Measurements from ENCODE around the gene TENM4. TPM values are rescaled to one million over a fixed set of nuclear protein-coding genes. Genes with fewer than 3 reads are reported as not detected.

The TENM4 gene
- total and polyA plus RNA-seq, 10 of the 15 experiments (the other 5 are each of a cell fraction or from before 2014, with no cell fraction given): 0.03 to 0.12 (median 0.06) TPM; not detected in 7

DNA sequence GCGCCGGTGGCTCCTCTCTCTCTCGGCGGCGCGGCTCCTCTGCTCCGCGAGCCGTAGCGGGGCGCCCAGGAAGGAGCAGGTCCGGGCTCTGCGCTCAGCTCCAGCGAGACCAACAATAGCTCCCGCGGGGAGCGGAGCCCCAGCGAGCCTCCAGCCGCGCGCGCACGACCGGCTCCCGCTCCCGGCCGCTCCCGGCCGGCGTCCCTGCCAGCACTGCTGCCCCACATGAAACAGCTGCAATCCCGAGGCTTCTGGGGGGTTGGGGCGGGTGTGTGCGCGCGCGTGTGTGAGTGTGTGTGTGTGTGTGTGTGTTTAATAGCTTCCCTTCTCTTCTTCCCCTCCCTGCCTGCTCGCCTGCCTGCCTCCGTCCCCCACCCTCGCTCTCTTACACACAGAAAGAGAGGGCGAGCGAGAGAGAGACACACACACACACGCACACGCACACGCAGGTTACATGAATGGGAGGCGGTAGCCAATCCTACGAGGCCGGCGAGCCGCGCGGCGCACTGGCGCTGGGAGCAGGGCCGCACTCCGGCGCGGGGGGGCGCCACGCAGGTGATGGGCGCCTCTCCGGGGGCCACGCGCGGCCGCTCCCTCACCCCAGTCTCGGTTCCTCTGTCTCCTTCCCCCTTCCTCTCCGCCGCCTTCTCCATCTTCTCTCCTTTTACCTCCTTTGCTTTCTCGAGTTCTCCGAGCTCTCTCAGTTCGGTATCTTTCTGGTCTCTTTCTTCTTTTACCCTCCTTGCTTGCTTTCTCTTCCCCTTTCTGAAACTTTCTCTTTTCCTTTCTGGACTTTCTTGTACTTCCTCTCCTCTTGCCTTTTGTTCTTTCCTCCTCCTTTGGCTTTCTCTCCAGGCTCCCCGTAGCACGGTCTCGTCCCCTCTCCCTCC is at the start of gene TENM4 (continued):
- no peak for TF ChIP-seq CUX1 (IDR thresholded peaks at IDR 0.05; ENCODE audit: insufficient replicate concordance, low read depth, low read length)
- TF ChIP-seq, protein P1, sequence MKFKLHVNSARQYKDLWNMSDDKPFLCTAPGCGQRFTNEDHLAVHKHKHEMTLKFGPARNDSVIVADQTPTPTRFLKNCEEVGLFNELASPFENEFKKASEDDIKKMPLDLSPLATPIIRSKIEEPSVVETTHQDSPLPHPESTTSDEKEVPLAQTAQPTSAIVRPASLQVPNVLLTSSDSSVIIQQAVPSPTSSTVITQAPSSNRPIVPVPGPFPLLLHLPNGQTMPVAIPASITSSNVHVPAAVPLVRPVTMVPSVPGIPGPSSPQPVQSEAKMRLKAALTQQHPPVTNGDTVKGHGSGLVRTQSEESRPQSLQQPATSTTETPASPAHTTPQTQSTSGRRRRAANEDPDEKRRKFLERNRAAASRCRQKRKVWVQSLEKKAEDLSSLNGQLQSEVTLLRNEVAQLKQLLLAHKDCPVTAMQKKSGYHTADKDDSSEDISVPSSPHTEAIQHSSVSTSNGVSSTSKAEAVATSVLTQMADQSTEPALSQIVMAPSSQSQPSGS (IDR thresholded peaks at IDR 0.05; ENCODE audit: low read length): no peak
- no peak for TF ChIP-seq NFXL1 (IDR thresholded peaks at IDR 0.05; ENCODE audit: borderline replicate concordance)
- TF ChIP-seq SMAD5 (IDR thresholded peaks at IDR 0.05; ENCODE audit: low read depth): no peak
- no peak for TF ChIP-seq SIX5 (IDR thresholded peaks at IDR 0.05; ENCODE audit: low read depth, low read length, severe bottlenecking)
- no peak for TF ChIP-seq HDGF (IDR thresholded peaks at IDR 0.05)
- TF ChIP-seq SMC3 (IDR thresholded peaks at IDR 0.05; ENCODE audit: borderline replicate concordance, low read length): no peak
- TF ChIP-seq ZBTB11 (CRISPR knock-in tag; IDR thresholded peaks at IDR 0.05): no peak
- no peak for TF ChIP-seq E4F1 (IDR thresholded peaks at IDR 0.05; ENCODE audit: borderline replicate concordance, partially characterized antibody)
- TF ChIP-seq BHLHE40 (IDR thresholded peaks at IDR 0.05; ENCODE audit: borderline replicate concordance in 1 of 2, low read depth in 2 of 2, low read length in 1 of 2): peak in 1 of 2 experiments; percentile 33; a peak in 2 of 4 replicates
- TF ChIP-seq IRF5 (IDR thresholded peaks at IDR 0.05; ENCODE audit: borderline replicate concordance): no peak
- no peak for TF ChIP-seq YBX1 (IDR thresholded peaks at IDR 0.05)
- TF ChIP-seq CHD4 (IDR thresholded peaks at IDR 0.05): no peak
- no peak for TF ChIP-seq BMI1 (IDR thresholded peaks at IDR 0.05; ENCODE audit: borderline replicate concordance)
